Measurements from ENCODE around the gene IL18BP.

IL18BP gene

GRCh38 chr11:72045849-72046248 lies 47.1 kb downstream of the IL18BP start:
- DNase-seq (ENCODE audit: low read depth, low spot score): no peak

- DNase-seq (ENCODE audit: low read depth, low spot score): no peak
Observed at GRCh38 chr11:72048766-72049460, 50.2 kb downstream of the IL18BP start.

Measured in ELF-1 (cell line).